GM12878 (cell line): ENCODE results near the gene AGRP. TPM values are rescaled to one million over a fixed set of nuclear protein-coding genes. Genes with fewer than 3 reads are reported as not detected.
A peak's percentile ranks its signal among the peaks of the same experiment; 100 is the strongest.

Experiments
- CBX3 ChIP-seq: fragments of 200-600 bp; sonication (generic); IDR thresholded peaks from 2 replicates; pipeline ENCODE4 v1.6.1; 2016; ENCODE audit warnings: low read depth, borderline replicate concordance
- CEBPZ ChIP-seq: fragments of 150-350 bp; IDR thresholded peaks from 2 replicates; pipeline ENCODE4 v1.6.1; 2016; ENCODE audit warnings: low read depth, low read length
- ELK1 ChIP-seq: IDR thresholded peaks from 2 replicates; pipeline ENCODE4 v1.6.1; 2012; ENCODE audit warnings: low read depth, low read length, improper control_type of control experiment
- IKZF1 ChIP-seq: fragments of 450-650 bp; conservative IDR thresholded peaks from 2 replicates; pipeline ENCODE4 v1.6.1; 2017; ENCODE audit warnings: antibody characterized with exemption, mild to moderate bottlenecking
- IRF4 ChIP-seq: IDR thresholded peaks from 2 replicates; pipeline ENCODE4 v1.6.1; 2011; ENCODE audit warnings: low read depth, low read length
- NFYA ChIP-seq: IDR thresholded peaks from 2 replicates; pipeline ENCODE4 v1.6.1; 2011; ENCODE audit warnings: low read depth, mild to moderate bottlenecking, low read length, improper control_type of control experiment, borderline replicate concordance
- POLR2A ChIP-seq: IDR thresholded peaks from 2 replicates; pipeline ENCODE4 v1.6.1; 2011; ENCODE audit warnings: low read depth, mild to moderate bottlenecking, low read length
- RBBP5 ChIP-seq: fragments of 200-600 bp; sonication (generic); conservative IDR thresholded peaks from 2 replicates; pipeline ENCODE4 v1.6.1; 2016
- RELB ChIP-seq: fragments of 450-650 bp; IDR thresholded peaks from 2 replicates; pipeline ENCODE4 v1.6.1; 2017; ENCODE audit warnings: low read depth, mild to moderate bottlenecking, moderate library complexity
- REST ChIP-seq: IDR thresholded peaks from 2 replicates; pipeline ENCODE4 v1.6.1; 2012; ENCODE audit warnings: mild to moderate bottlenecking, low read depth, low read length
- SMAD1 ChIP-seq: fragments of 450-650 bp; IDR thresholded peaks from 2 replicates; pipeline ENCODE4 v1.6.1; 2018; ENCODE audit warnings: mild to moderate bottlenecking, low read depth; ENCODE audit not compliant: partially characterized antibody
- SRF ChIP-seq, 2 experiments: IDR thresholded peaks; 2 replicates each; pipeline ENCODE4 v1.6.1; 2011; ENCODE audit warnings: low read depth in 2 of 2, low read length in 2 of 2, mild to moderate bottlenecking in 1 of 2, moderate library complexity in 1 of 2
- STAT1 ChIP-seq: fragments of 450-650 bp; conservative IDR thresholded peaks from 2 replicates; pipeline ENCODE4 v1.6.1; 2014; ENCODE audit warnings: antibody characterized with exemption, mild to moderate bottlenecking
- YBX1 ChIP-seq: fragments of 450-650 bp; IDR thresholded peaks from 2 replicates; pipeline ENCODE4 v1.6.1; 2016; ENCODE audit warnings: antibody characterized with exemption
- YY1 ChIP-seq: IDR thresholded peaks from 2 replicates; pipeline ENCODE4 v1.6.1; 2011; ENCODE audit warnings: low read depth, mild to moderate bottlenecking, low read length
- ZBTB4 ChIP-seq: fragments of 450-650 bp; formaldehyde crosslinking; IDR thresholded peaks from 2 replicates; pipeline ENCODE4 v1.4.0; 2022; ENCODE audit warnings: mild to moderate bottlenecking, moderate library complexity
- ZNF274 ChIP-seq: IDR thresholded peaks from one replicate; pipeline ENCODE4 v1.8.0; 2011; ENCODE audit not compliant: insufficient read length, insufficient read depth
- ZNF622 ChIP-seq: fragments of 450-650 bp; IDR thresholded peaks from 2 replicates; pipeline ENCODE4 v1.6.1; 2017; ENCODE audit warnings: mild to moderate bottlenecking, inconsistent platforms
- polyA plus RNA-seq, 11 experiments: library from polyadenylated mRNA; depleted of rRNA in 4 of 11; unstranded in 6 of 11; stranded (reverse) in 5 of 11; fragments of >200 nt; fragmentation: Nextera tagmentation in 4 of 11; fragmentation: Illumina TruSeq in 1 of 11; extraction: Ambion mirVana in 4 of 11; extraction: Trizol in 1 of 11; gene quantifications; 1 replicate in 1 of 11; 2 replicates in 10 of 11; pipeline versions ENCODE4 v1.2.1 to v1.2.3, GENCODE V29; 2011 to 2016; ENCODE audit warnings: inconsistent platforms in 2 of 11, missing spikeins in 2 of 11, low read depth in 1 of 11
- total RNA-seq, 4 experiments: library from RNA; depleted of rRNA in 3 of 4; stranded (reverse); fragments of >200 nt in 3 of 4; fragmentation: Illumina TruSeq in 1 of 4; extraction: Trizol in 1 of 4; gene quantifications; 2 replicates each; pipeline versions ENCODE4 v1.2.1 to v1.2.3, GENCODE V29; 2013 to 2021

The AGRP gene
- total and polyA plus RNA-seq, 10 of the 15 experiments (the other 5 are each of a cell fraction or from before 2014, with no cell fraction given), result 0.16 to 0.75 (median 0.53) TPM; not detected in 6

GRCh38 chr16:67480833-67481560 is 2.4 kb downstream of the AGRP start, which contains the start of gene ATP6V0D1 (continued):
- TF ChIP-seq RBBP5 (no peak), SMAD1 (no peak), ZNF274 (no peak), RELB (peak; percentile 91), CBX3 (no peak), YY1 (peak; percentile 68; the same call in 1 of the 2 replicates), ZNF622 (no peak), SRF (IDR thresholded peaks at IDR 0.05; ENCODE audit: low read depth in 2 of 2, low read length in 2 of 2) (peak in 1 of 2 experiments; percentile 20; a peak in 1 of 4 replicates), IRF4 (no peak), NFYA (no peak), STAT1 (no peak), IKZF1 (peak; percentile 92), POLR2A (peak; percentile 86), CEBPZ (no peak), REST (no peak), ELK1 (peak; percentile 68; the same call in 1 of the 2 replicates), ZBTB4 (CRISPR knock-in tag) (no peak), YBX1 (no peak)
